Endothelial cell of umbilical vein (primary cell): ENCODE data around the gene CES4A. TPM values are rescaled to one million over a fixed set of nuclear protein-coding genes. Genes with fewer than 3 reads are reported as not detected.

Source experiments
- BruUV-seq: library from RNA; stranded (reverse); fragments of 400-500 nt; replicated peaks from 2 replicates; lab custom pipeline; 2021; lab: Mats Ljungman, UMichigan
- CTCF ChIA-PET: fragments of 300-600, 350-600 bp; sonication (Branson Sonifier 250); formaldehyde crosslinking; loops from one replicate; lab custom pipeline; 2021; ENCODE audit warnings: antibody characterized with exemption, inconsistent platforms; lab: Charles Lee
- POLR2A ChIA-PET: fragments of 300-600, 350-600 bp; sonication (Branson Sonifier 250); formaldehyde crosslinking; loops from one replicate; lab custom pipeline; 2021; ENCODE audit warnings: antibody characterized with exemption, inconsistent platforms; lab: Charles Lee
- DNase-seq: peaks from one replicate; pipeline ENCODE4 v3.0.0-alpha.2; 2011; ENCODE audit warnings: low read depth, low spot score
- FAIRE-seq: peaks from 2 replicates; lab custom pipeline; 2011; peaks lifted over from hg19 to GRCh38; lab: Jason Lieb, UNC
- H2AFZ ChIP-seq: 2 replicates; pipeline ENCODE4 v1.6.0; 2012; ENCODE audit warnings: low read depth, low read length, control low read depth, inconsistent platforms
- H3K27ac ChIP-seq: 2 replicates; pipeline ENCODE4 v1.5.1; 2011; ENCODE audit warnings: low read depth, mild to moderate bottlenecking, control low read depth, low read length, moderate library complexity; ENCODE audit not compliant: insufficient read depth
- H3K27me3 ChIP-seq, 2 experiments: 2 replicates each; pipeline versions ENCODE4 v1.6.0 to v1.6.1; 2011; ENCODE audit warnings: low read length in 2 of 2, mixed read lengths in 1 of 2; ENCODE audit not compliant: control insufficient read depth in 2 of 2, insufficient read depth in 2 of 2
- H3K36me3 ChIP-seq, 2 experiments: 2 replicates in 1 of 2; 3 replicates in 1 of 2; pipeline ENCODE4 v1.5.1; 2011; ENCODE audit warnings: low read length in 2 of 2, mild to moderate bottlenecking in 1 of 2, moderate library complexity in 1 of 2; ENCODE audit not compliant: control insufficient read depth in 2 of 2, insufficient read depth in 2 of 2; ENCODE audit errors: extremely low read depth in 1 of 2
- H3K4me1 ChIP-seq: 3 replicates; pipeline ENCODE4 v1.5.1; 2011; ENCODE audit warnings: mild to moderate bottlenecking, low read length; ENCODE audit not compliant: control insufficient read depth, insufficient read depth; ENCODE audit errors: extremely low read depth
- H3K4me2 ChIP-seq: 2 replicates; pipeline ENCODE4 v1.6.1; 2011; ENCODE audit warnings: low read length, control low read depth, mixed read lengths; ENCODE audit not compliant: insufficient read depth
- H3K4me3 ChIP-seq, 3 experiments: fragments of 200-600 bp in 1 of 3; sonication (generic), shearing (Covaris generic) in 1 of 3; replicated peaks in 1 of 3; 2 replicates each; pipeline ENCODE4 v1.5.1; 2011 to 2016; ENCODE audit warnings: control low read depth in 3 of 3, low read length in 3 of 3, mild to moderate bottlenecking in 2 of 3, inconsistent platforms in 1 of 3, low read depth in 1 of 3, moderate library complexity in 1 of 3; ENCODE audit not compliant: insufficient read depth in 1 of 3
- H3K79me2 ChIP-seq: 2 replicates; pipeline ENCODE4 v1.6.0; 2012; ENCODE audit warnings: low read length, inconsistent platforms; ENCODE audit not compliant: control insufficient read depth, insufficient read depth
- H3K9ac ChIP-seq: replicated peaks from 2 replicates; pipeline ENCODE3; 2011; ENCODE audit warnings: low read length, control low read depth; ENCODE audit not compliant: insufficient read depth; ENCODE audit errors: extremely low read depth
- H3K9me1 ChIP-seq: replicated peaks from 3 replicates; pipeline ENCODE4 v1.6.0; 2011; ENCODE audit warnings: mild to moderate bottlenecking, low read length; ENCODE audit not compliant: control insufficient read depth, insufficient read depth; ENCODE audit errors: extremely low read depth
- H3K9me3 ChIP-seq: replicated peaks from 2 replicates; pipeline ENCODE4 v1.5.1; 2012; ENCODE audit warnings: low read length, inconsistent platforms; ENCODE audit not compliant: control insufficient read depth, insufficient read depth
- H4K20me1 ChIP-seq: replicated peaks from 2 replicates; pipeline ENCODE3; 2011; ENCODE audit warnings: mild to moderate bottlenecking, low read length; ENCODE audit not compliant: control insufficient read depth, insufficient read depth; ENCODE audit errors: extremely low read depth
- CTCF ChIP-seq, 2 donors: IDR thresholded peaks; 1 replicate in 1 of 2; 2 replicates in 1 of 2; pipeline ENCODE4 v1.5.1; 2011; ENCODE audit warnings: low read length in 2 of 2, mild to moderate bottlenecking in 2 of 2, moderate library complexity in 2 of 2, control low read depth in 1 of 2, inconsistent platforms in 1 of 2, low read depth in 1 of 2; ENCODE audit not compliant: insufficient read depth in 1 of 2; ENCODE audit errors: extremely low read depth in 1 of 2
- EZH2 ChIP-seq: IDR thresholded peaks from 2 replicates; pipeline ENCODE4 v1.6.1; 2012; ENCODE audit warnings: borderline replicate concordance, low read depth, mild to moderate bottlenecking, moderate library complexity, low read length, inconsistent platforms; ENCODE audit not compliant: severe bottlenecking
- FOS ChIP-seq: IDR thresholded peaks from 2 replicates; pipeline ENCODE4 v1.6.1; 2011; ENCODE audit warnings: mild to moderate bottlenecking, low read length, moderate library complexity, borderline replicate concordance; ENCODE audit not compliant: insufficient read depth
- GATA2 ChIP-seq: IDR thresholded peaks from 2 replicates; pipeline ENCODE4 v1.7.0; 2011; ENCODE audit warnings: low read depth, mild to moderate bottlenecking, moderate library complexity, mixed read lengths, low read length; ENCODE audit not compliant: insufficient read length, insufficient read depth
- JUN ChIP-seq: IDR thresholded peaks from 2 replicates; pipeline ENCODE4 v1.6.1; 2011; ENCODE audit warnings: borderline replicate concordance, low read depth; ENCODE audit not compliant: insufficient read length, insufficient read depth
- MAX ChIP-seq: IDR thresholded peaks from 2 replicates; pipeline ENCODE4 v1.6.1; 2011; ENCODE audit not compliant: insufficient read depth, insufficient read length
- MYC ChIP-seq: IDR thresholded peaks from one replicate; pipeline ENCODE4 v1.6.1; 2011; ENCODE audit warnings: mild to moderate bottlenecking, low read depth, low read length
- POLR2A ChIP-seq: IDR thresholded peaks from 2 replicates; pipeline ENCODE4 v1.6.1; 2012; ENCODE audit warnings: low read depth, mild to moderate bottlenecking, control low read depth, low read length
- POLR2AphosphoS5 ChIP-seq: IDR thresholded peaks from 2 replicates; pipeline ENCODE4 v1.6.1; 2012; ENCODE audit warnings: low read depth, mild to moderate bottlenecking, control low read depth, low read length, moderate library complexity; ENCODE audit not compliant: insufficient read depth
- dilution Hi-C: fragments of 300-500 bp; cut with MboI; formaldehyde crosslinking; loops from one replicate; pipeline ENCODE4 v1.15.0; 2019; ENCODE audit warnings: low sequenced_read_pairs; ENCODE audit not compliant: extremely low pct_ligation_motif_present
- intact Hi-C: fragments of 100-400 bp; cut with micrococcal nuclease; formaldehyde crosslinking; loops from one replicate; pipeline ENCODE4 v1.10.0; 2022
- polyA plus RNA-seq, 4 experiments: library from polyadenylated mRNA; depleted of rRNA in 3 of 4; stranded (reverse) in 3 of 4; unstranded in 1 of 4; fragments of >200 nt; gene quantifications; 2 replicates each; pipeline versions ENCODE4 v1.2.1 to v1.2.3, GENCODE V29; 2011 to 2012; ENCODE audit warnings: missing spikeins in 1 of 4
- total RNA-seq: library from RNA; stranded (reverse); gene quantifications from 2 replicates; pipeline ENCODE4 v1.2.3, GENCODE V29; 2021

The CES4A gene
- total and polyA plus RNA-seq, 2 donors (not counting 3 experiments of a cell fraction or from before 2014, with no cell fraction given): 5.4 to 13.3 TPM

GRCh38 chr16:67026570-67026969, 38.2 kb downstream of the CES4A start:
- Histone ChIP-seq H4K20me1 (no peaks in the 10 kb centered on the region), H2AFZ (no peak overlapping the region), H3K4me1 (peaks cover 28% of the 10 kb centered on the region), H3K9me3 (no peaks in the 10 kb centered on the region), H3K9ac (no peak overlapping the region), H3K4me2 (no peak overlapping the region), H3K9me1 (no peaks in the 10 kb centered on the region), H3K4me3 (no peak overlapping the region), H3K27ac (no peak overlapping the region), H3K27me3 (no peaks in the 10 kb centered on the region), H3K36me3 (no peaks in the 10 kb centered on the region), H3K79me2 (peaks cover 22% of the 10 kb centered on the region)
- dilution Hi-C loops (no loop called here), intact Hi-C loops (no loop called here)
- CTCF ChIA-PET: interaction anchor here (1.5 to 3.0 kb wide), 3 partner anchors 9 to 129 kb away, joined by 3 to 25 read pairs (median 7); no protein-coding TSS in a partner anchor
- FAIRE-seq (no peak), DNase-seq (no peak)
- POLR2A ChIA-PET: interaction anchor here (0.7 to 2.5 kb wide), 2 partner anchors 8 to 13 kb away, joined by 3 to 7 read pairs; no protein-coding TSS in a partner anchor
- TF ChIP-seq POLR2AphosphoS5: no peak
- no peak for TF ChIP-seq MYC
- TF ChIP-seq FOS: no peak
- TF ChIP-seq CTCF (IDR thresholded peaks at IDR 0.05; ENCODE audit: extremely low read depth in 1 of 2, insufficient read depth in 1 of 2, low read depth in 1 of 2, low read length in 2 of 2): no peak
- no TSS peak for BruUV-seq

GRCh38 chr16:67027046-67027445, 38.7 kb downstream of the CES4A start:
- H3K4me1 ChIP-seq: peaks cover 32% of the 10 kb centered on the region
- CTCF ChIA-PET: interaction anchor here (1.5 to 3.0 kb wide), 3 partner anchors 9 to 128 kb away, joined by 3 to 25 read pairs (median 7); no protein-coding TSS in a partner anchor
- no peak overlapping the region for H3K4me3 ChIP-seq
- BruUV-seq: no TSS peak
- H3K9me3 ChIP-seq: no peaks in the 10 kb centered on the region
- no peaks in the 10 kb centered on the region for H3K27me3 ChIP-seq
- no peak overlapping the region for H2AFZ ChIP-seq
- no peaks in the 10 kb centered on the region for H3K9me1 ChIP-seq
- POLR2A ChIA-PET: interaction anchor here (0.7 to 2.5 kb wide), 2 partner anchors 9 to 14 kb away, joined by 3 to 7 read pairs; no protein-coding TSS in a partner anchor
- H3K79me2 ChIP-seq: peaks cover 27% of the 10 kb centered on the region
- no peaks in the 10 kb centered on the region for H4K20me1 ChIP-seq
- no peak for TF ChIP-seq MYC
- TF ChIP-seq MAX: no peak
- no peak for TF ChIP-seq GATA2
- no peak for TF ChIP-seq POLR2A
- TF ChIP-seq JUN: no peak
- no peak for TF ChIP-seq POLR2AphosphoS5
- TF ChIP-seq FOS: no peak
- TF ChIP-seq EZH2: no peak
- no peak for TF ChIP-seq CTCF (IDR thresholded peaks at IDR 0.05; ENCODE audit: extremely low read depth in 1 of 2, insufficient read depth in 1 of 2, low read depth in 1 of 2, low read length in 2 of 2)
- intact Hi-C loops (no loop called here), dilution Hi-C loops (no loop called here)
- no peak for FAIRE-seq
- no peak overlapping the region for H3K27ac ChIP-seq
- H3K9ac ChIP-seq: no peak overlapping the region
- H3K36me3 ChIP-seq: peaks cover 0 to 4% of the 10 kb centered on the region in 2 experiments
- no peak for DNase-seq
- no peak overlapping the region for H3K4me2 ChIP-seq
